Epithelial cell of esophagus (primary cell): ENCODE measurements around the gene ZDHHC19.

ENCODE experiments used
- DNase-seq: peaks from one replicate; pipeline ENCODE4 v3.0.0; 2010; ENCODE audit warnings: low read depth
- H3K4me3 ChIP-seq: 2 replicates; pipeline ENCODE4 v1.5.1; 2011; ENCODE audit warnings: mild to moderate bottlenecking, low read length, control low read depth
- TF ChIP-seq, protein P1 (sequence below): IDR thresholded peaks from 2 replicates; pipeline ENCODE4 v1.5.1; 2011; ENCODE audit warnings: low read depth, mild to moderate bottlenecking, low read length, control low read depth, inconsistent platforms; ENCODE audit not compliant: insufficient read depth; ENCODE audit errors: missing control alignments

ZDHHC19 gene

DNA sequence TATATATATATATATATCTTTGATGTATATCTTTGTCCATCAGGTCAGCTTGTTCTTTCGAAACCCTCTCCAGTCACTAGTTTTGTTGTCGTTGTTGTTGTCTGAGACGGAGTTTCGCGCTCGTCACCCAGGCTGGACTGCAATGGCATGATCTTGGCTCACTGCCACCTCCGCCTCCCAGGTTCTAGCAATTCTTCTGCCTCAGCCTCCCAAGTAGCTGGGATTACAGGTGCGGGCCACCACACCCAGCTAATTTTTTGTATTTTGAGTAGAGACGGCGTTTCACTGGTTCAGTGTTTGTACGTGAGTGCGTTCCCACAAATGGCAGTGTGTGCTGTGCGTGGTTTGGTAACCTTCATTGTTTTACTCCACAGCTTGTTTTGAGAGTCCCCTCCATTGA is 51.7 kb downstream of the ZDHHC19 start:
- TF ChIP-seq, protein P1, sequence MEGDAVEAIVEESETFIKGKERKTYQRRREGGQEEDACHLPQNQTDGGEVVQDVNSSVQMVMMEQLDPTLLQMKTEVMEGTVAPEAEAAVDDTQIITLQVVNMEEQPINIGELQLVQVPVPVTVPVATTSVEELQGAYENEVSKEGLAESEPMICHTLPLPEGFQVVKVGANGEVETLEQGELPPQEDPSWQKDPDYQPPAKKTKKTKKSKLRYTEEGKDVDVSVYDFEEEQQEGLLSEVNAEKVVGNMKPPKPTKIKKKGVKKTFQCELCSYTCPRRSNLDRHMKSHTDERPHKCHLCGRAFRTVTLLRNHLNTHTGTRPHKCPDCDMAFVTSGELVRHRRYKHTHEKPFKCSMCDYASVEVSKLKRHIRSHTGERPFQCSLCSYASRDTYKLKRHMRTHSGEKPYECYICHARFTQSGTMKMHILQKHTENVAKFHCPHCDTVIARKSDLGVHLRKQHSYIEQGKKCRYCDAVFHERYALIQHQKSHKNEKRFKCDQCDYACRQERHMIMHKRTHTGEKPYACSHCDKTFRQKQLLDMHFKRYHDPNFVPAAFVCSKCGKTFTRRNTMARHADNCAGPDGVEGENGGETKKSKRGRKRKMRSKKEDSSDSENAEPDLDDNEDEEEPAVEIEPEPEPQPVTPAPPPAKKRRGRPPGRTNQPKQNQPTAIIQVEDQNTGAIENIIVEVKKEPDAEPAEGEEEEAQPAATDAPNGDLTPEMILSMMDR: no peak
- no peak for DNase-seq
- H3K4me3 ChIP-seq: no peak overlapping the region

DNA sequence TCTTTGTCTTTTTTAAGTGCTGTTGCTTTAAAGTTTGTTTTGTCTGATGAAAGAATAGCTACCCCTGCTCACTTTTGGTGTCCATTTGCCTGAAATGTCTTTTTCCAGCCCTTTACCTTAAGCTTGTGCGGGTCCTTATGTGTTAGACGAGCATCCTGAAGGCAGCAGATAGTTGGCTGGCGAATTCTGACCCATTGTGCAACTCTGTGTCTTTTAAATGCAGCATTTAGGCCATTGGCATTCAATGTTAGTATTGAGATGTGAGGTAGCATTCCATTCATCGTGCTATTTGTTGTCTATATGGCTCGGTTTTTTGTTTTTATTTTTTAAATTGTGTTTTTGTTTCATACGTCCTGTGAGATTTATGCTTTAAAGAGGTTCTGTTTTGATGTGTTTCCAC is 55.0 kb downstream of the ZDHHC19 start:
- TF ChIP-seq, protein P1: no peak
- H3K4me3 ChIP-seq: no peak overlapping the region
- no peak for DNase-seq

DNA sequence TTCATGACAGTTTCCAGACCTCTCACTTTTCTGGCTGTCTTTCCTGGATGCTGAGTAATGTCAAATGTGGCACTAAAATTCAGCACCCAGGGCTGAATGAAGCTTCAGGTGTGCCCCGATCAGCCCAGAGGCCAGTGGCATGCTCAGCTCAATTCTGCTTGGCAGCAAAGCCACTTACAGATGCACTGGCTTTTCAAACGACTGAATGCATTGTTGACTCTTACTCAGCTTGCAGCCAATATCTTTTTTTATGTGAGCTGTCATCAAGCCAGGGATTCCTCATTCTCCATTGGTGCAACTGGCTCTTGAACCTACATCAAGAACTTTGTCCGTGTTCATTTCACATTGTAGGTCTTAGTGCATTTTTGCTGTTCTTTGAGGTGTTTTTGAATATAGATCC is 60.7 kb downstream of the ZDHHC19 start:
- no peak overlapping the region for H3K4me3 ChIP-seq
- TF ChIP-seq, protein P1: no peak
- no peak for DNase-seq

DNA sequence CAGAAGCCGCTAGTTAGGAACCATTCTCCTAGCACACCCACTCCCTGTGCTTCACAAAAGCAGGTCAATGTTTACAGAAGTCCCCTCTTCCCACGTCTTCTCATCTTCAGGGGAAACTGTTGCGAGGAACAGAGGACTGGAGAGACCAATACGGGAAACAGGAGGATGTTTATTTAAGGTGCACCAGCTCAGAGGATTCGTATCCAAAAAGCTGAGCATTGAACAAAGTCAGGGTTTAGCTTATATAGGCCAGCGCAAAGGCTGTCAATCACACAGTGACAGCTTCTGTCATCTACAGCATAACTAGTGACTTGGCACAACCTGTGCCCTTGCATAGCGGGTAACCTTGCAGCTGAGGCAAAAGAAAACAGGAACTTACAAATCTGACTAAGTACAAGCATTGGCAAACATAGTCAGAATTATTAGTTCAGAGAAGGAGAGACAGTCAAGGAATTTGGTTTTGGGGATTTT is 61.3 kb downstream of the ZDHHC19 start:
- no peak for DNase-seq
- TF ChIP-seq, protein P1: no peak
- H3K4me3 ChIP-seq: no peak overlapping the region

GRCh38 chr3:196149375-196149774 is 61.8 kb downstream of the ZDHHC19 start:
- TF ChIP-seq, protein P1: no peak
- no peak for DNase-seq
- no peak overlapping the region for H3K4me3 ChIP-seq
